Stimulated activated CD8-positive, alpha-beta memory T cell treated with anti-CD3 and anti-CD28 coated beads, Interleukin-4, amount 100 ng/mL, for 48 hours (primary cell): ENCODE data around the gene NUP133.
"Not testable (repeated sequence)": the region's sequence is repeated elsewhere in the genome, so short reads cannot be mapped to it uniquely, and the experiment has no call there.

Source experiments
- DNase-seq: peaks from one replicate; pipeline ENCODE4 v3.0.0-alpha.2; 2020

NUP133 gene

DNA sequence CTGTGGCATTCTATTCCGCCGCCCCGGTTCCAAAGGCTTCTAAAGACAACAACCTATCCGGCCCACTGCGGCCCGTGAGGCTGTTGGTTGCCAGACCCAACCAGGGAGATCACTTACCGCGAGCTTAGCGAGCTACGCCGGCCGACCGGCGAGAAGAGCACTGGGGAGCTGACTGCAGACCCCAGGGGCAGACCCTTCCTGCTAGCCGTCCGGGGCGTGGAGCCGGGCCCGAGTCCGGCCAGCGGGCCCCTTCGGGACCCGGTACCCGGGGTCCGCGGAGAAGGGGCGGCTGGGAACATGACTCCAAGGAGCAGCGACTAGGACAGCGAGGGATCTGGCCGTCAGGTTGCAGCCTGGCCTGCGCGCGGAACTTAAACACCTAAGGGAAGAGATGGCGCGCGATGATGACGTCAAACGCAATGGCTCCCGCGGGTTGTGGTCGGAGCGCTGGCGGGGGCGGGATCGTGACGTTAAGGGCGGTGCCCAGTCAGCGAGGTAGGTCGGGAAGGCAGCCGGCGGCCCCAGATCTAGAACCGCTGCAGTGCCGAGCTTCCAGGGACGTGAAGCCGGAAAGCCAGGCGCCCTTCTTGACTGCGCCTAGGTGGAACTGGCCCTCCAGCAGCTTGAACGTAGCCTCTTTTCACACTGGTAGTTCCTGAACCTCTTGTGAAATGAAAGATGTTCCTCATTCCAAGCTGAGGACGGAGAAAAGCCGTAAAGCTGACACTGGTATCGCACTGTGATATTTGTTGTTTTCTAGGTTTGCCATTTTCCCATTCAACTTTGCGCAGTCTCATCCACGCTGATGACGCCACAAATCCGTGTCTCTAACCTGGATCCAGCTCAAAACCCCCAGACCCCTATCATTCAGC is at the start of gene NUP133:
Gene NUP133, minus strand, starts transcription at position 391 of the 872 bp plus-strand sequence. Its CDS starts 92 bp downstream, at position 299.
- peak; percentile 100 for DNase-seq

DNA sequence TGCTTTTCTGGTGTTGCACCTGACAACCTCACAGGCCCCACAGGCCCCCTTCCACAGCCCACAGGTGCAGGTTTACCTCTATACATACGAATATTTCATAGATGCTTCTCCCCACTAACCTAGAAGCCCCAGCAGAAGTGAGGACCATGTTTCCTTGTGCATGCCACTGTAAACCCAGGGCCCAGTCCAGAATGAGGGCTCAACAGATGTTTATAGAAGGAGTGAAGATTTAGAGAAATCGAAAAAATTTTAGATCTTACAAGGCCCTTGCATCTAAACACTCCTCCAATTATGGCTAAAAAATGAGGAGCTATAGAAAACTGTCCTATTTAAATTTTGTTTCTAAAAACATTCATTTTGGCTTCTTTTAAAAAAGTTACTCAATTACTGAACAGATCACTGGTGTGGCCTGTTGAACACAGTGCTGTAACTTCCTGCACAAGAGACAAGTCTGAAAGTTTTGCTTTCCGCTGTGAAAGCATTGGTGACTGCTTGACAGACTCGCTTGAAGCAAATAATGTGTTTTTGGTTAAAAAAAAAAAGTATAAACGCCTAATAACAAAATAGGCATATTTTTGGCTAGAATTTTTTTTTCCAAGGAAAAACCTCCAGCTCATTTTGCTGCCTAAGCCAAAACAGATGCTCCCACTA is 49.2 kb upstream of the NUP133 start:
- no peak for DNase-seq

DNA sequence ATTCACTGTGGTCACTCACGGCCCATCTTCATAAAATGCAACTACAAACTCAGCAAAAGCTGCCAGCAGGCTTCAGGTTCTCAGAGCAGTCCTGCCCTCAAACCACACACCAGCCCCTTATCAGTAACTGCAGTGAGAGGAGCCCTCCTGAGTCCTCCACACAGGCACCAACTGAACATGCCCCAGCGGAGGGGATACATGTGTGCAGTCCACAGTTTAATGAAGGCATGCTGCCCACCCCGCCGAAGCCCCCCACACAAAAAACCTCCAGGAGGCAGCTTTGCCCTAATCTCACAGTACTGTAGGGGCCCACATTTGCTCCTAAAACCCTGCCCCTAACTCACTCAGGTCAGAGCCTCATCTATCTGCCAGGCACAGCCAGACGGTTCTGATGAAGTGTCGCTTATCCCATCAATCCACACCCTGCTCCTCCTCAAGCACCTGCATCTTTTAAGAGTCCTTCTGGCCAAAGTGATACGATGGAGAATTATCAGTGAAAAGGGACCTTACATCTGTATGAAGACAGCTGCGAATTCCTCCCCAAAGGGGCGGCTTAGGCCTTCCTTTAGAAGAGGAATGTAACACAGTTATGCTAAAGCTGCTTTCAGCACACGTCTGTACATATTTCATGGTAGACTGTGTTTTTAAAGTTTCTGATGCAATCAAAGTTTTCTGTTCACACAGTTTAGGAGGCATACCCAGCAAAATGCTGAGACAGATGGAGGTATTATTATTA is 46.9 kb upstream of the NUP133 start:
- no peak for DNase-seq

DNA sequence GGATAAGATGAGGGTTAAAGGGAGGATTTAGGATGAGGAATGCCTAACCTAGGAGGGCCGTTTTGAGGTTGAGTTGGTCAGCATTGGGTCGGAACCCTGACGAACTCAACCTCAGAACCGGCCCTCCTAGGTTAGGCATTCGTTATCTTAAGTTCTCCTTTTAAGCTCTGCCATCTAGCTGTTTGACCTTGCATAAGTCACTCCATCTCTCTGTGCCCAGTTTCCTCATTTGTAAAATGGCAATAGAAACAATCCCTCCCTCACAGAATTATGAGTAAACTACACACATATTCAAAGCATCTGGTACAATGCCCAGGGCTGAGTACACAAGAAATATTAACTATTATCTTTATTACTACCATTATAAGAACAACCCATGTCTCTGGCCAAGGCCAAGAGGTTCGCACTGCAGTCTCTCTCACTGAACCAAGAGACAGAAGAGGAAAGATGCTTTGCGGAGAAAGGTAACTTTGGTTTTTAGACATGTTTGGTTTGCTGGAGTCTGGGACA is 45.5 kb upstream of the NUP133 start:
- no peak for DNase-seq

DNA sequence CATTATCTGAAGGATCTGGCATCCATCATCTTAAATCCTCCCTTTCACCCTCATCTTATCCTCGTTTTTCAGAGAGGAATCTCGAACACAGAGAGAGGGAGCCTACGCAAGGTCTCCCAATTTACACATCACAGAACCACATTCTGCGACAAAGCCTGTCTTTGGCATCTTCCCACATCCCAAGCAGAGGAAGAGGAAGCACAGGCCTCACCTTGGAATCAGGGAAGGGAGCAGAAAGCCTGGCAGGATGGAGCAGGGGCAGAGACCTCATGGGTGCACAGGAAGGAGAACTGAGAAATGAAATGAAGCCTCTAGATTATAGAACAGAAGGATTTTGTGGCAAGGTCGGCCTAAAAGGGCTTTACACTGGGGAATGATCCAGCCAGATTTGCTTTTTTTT is 44.6 kb upstream of the NUP133 start:
- DNase-seq: no peak

DNA sequence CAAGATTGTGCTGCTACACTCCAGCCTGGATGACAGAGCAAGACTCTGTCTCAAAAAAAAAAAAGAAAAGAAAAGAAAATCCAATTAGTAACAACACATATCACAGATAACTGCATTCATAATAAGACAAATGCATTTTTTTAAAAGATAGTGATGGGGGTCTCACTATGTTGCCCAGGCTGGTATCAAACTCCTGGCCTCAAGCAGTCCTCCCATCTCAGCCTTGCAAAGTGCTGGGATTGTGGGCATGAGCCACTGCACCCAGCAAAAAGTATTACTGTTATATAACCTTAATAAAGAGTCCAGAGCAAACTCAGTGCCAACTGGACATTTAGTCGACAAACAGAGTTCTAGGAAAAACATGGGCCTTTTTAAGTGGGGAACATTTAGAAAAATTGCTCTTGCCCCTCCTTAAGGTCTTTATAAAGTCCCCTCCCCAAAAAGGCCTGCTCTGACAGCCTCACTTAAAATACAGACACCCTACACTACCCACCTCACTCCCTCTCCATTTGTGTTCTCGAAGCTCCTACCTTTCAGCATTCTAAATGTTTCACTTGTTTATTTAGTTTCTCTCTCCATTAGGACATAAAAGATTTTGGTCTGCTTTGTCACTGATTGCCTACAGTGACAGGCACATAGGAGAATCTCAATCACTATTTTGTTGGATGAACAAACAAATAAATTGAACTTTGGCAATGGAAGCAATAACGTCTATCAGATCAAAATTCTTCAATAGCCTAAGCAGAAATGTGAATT is 42.8 kb upstream of the NUP133 start:
- no peak for DNase-seq

DNA sequence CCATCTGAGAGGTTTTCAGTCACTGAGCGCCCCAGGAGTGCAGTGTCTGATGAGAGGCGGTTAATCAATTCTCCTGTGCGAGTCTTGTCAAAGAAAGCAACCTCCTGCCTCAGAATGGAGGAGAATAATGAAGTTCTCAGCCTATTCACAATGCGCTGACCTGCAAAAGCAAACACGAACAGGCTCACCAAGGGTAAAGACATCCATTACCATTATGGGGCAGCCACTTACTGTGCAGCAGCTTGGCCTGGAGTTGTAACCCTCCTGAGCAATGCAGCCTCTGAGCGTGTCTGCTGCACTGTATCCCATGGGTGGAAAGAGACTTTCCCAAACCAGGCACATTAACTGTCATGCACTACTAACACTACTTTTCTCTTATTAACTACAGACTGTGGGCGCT is 39.4 kb upstream of the NUP133 start:
- no peak for DNase-seq

DNA sequence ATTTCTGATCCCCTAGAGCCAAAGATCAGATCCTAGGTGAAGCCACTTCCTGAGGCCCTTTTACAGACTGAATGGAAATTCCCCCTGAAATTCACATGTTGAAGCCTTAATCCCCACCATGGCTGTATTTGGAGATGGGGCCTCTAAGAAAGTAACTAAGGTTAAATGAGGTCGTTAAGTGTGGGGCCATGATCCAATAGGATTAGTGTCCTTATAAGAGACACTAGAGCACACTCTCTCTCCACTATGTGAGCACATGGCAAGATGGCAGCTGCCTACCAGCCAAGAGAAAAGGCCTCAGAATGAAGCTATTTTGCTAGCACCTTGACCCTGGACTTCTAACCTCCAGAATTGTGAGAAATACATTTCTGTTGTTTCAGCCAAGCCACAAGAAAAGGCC is 36.4 kb upstream of the NUP133 start:
- DNase-seq: no peak

DNA sequence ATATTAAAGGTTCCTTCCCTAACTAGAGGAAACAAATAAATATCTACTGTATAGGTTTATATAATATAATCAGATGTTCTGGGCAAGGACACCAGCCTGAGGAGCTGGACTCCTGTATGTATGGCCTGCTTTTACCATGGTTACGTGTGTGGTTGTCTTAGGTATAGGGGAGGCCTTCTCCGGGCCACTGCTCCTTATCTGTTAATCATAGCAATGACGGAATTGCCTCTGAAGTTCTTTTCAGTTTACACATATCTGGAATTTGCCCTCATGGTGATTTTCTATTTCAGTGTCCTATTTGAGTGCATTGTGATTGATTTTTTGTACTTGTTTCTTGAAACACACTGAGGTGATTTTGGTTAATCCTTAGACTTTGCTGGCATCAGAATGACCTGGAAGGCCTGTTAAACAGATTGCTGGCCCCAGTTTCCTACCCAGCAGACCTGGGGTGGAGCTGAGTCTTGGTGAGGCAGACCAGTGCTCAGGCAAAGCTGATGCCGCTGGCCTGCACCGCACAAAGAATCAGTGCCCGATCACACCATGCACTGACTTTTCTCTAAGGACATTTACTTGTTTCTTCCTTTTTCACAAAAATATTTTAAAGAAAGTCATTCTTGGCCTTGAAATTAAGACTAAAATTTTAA is 31.8 kb upstream of the NUP133 start:
- DNase-seq: no peak

DNA sequence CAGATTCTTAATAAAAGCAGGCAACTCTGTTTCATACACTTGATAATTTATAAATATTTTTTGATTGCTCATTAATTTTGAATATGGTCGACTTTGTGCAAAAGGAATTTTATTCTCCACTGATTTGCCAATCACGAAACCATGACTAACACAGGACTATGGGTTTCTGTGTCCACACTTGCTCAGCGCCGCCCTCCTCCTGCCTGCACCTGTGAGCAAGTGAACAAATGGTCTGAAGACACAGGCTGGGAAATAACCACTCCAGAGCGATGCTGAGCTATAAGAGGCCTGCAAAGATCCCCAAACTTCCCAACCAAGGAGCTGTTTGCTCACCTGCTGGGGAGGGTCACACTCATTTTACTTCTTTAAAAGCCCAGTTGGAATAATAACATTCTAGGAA is 30.8 kb upstream of the NUP133 start:
- no peak for DNase-seq

DNA sequence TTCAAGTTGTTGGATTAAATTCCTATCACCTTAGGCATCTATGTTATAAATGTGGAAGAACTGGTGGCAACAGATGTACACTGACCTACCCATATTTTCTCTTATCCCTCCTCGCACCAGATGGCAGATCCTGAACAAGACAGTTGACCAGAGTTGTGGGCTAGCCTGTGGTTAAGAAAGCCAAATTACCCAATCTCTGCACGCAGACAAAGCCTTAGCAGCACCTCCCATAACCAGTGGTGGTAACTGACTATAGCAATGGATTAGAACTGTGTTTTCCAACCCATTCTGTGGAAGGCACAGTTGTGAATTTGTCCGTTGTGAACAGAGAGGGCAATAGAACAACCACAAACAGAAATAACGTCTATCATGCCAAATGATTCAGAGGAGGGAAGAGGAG is 29.8 kb upstream of the NUP133 start:
- DNase-seq: no peak

DNA sequence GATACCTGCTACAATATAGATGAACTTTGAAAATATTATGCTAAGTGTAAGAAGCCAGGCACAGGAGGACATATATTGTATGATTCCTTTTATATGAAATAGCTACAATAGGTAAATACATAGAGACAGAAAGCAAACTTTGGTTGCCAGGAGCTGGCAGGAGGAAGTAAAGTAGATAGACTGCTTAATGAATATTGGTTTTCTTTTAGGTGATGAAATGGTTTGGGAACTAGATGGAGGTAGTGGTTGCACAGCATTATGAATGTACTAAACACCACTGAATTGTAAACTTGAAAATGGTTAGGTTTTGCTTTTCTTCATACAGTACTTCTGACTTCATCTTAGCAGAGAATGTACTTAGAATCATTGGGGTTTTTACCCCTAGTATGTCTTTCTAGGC is 28.8 kb upstream of the NUP133 start:
- no peak for DNase-seq

DNA sequence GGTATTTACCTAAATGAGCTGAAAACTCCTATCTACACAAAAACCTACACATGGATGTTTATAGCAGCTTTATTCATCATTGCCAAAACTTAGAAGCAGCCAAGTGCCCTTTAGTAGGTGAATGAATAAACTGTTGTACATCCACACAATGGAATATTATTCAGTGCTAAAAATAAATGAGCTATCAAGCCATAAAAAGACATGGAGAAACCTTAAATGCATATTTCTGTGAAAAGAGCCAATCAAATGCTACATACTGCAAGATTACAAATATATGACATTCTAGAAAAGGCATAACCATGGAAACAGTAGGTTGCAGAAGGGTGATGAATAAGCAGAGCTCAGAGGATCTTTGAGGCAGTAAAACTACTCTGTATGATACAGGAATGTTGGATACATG is 27.1 kb upstream of the NUP133 start:
- no peak for DNase-seq

DNA sequence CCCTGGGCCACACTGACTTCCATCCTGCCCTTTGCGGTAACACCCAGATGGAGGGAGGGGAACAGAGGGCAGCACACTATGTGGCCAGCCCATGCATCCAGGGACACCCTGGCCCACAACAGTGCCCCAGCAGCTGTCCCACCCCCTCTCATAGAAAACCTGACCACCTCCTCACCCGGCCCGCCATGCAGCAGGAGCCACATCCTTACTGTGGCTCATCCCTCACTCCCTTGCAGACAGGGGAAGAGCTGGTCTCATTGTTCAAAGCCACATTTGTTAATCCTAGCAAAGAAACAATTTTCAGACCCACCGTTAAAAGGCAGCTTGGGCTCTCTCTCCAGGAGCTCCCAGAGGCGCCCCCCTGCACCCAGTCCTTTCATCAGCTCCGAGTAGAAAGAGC is 23.2 kb upstream of the NUP133 start:
- DNase-seq: no peak

DNA sequence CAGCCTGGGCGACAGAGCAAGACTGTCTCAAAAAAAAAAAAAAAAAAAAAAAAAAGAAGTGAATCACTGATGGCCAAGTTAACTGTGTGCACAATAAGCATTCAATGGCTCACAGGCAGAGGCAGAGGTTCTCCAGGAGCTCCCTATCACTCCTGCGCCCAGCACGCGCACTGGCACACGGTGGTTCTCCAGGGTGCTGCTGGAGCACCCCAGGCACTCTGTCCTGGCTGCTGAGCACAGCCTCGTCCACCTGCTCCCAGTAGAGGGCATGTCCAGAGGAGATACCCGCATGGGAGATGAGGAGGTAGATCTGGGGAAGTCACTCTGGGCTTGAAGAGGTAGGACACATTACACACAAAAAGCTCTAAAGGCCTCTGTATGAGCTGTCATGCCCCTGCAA is 21.5 kb upstream of the NUP133 start:
- DNase-seq: no peak

DNA sequence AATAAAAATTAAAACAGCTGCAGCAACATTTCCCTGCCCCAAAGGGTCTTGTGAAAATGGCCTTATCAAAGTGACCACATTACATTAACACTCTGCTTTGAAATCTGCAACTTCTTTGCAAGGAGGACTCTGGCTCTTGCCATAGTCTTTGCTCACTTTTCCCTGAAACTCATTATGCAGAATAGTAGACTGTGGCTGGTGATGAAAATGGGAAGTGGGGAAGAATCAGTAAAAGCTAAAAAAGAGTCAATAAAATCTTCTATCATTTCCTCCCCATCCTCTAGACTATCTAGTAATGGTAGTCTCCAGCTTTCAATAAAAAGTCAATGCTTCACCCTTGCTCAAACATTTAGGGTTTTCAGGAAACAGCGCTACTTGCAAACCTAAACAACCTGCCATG is 18.6 kb upstream of the NUP133 start:
- DNase-seq: no peak

DNA sequence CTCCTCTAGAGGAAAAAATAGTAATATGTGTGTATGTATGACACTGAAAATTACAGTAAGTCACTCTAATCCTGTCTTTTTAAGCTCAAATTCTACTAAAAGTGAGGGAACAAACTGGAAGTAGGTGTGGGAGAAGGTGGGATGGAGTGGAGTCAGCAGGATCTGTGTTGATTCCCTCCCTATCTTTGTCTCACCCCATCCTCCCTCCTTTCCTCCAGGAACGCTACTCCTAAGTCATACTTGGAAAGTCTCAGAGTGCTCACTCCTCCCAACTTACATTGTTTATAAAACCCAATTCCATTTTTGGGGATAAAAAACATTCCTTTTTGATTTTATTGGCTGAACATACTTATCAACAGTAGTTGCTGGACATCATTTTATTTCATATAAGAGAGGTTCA is 14.9 kb upstream of the NUP133 start:
- DNase-seq: no peak

DNA sequence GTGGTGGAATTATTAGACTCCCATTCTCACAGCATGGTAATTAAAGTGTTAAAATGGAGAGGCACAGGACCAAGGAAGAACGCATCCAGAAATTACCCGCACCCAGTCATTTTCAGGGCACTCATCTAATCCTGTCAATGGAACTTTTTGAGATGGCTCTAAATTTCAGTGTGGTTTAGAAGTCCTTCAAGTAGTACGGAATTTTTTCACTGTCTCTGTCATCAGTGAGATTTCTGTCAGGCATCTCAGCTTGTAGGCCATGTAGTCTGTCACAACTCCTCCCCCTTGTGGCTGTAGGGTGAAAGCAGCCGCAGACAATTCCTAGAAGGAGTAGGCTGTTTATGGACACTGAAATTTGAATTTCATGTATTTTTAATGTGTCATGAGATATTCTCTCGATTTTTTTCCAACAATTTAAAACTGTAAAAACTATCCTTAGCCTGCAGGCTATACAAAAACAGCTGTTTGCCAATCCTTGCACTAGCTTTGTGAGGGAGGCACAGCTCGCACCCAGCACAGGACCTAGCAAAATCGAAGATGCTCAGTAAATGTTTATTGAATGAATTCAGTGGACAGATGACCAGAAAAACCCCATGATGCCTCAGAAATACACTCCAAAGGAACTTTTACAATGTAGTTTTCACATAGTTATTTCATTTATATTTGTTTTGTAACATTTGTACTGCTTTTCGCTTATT is 6.6 kb upstream of the NUP133 start:
- DNase-seq: peak; percentile 51

DNA sequence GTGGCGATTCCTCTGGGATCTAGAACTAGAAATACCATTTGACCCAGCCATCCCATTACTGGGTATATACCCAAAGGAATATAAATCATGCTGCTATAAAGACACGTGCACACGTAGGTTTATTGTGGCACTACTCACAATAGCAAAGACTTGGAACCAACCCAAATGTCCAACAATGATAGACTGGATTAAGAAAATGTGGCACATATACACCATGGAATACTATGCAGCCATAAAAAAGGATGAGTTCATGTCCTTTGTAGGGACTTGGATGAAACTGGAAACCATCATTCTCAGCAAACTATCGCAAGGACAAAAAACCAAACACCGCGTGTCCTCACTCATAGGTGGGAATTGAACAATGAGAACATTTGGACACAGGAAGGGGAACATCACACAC is 3.5 kb upstream of the NUP133 start:
- not testable (repeated sequence) for DNase-seq

DNA sequence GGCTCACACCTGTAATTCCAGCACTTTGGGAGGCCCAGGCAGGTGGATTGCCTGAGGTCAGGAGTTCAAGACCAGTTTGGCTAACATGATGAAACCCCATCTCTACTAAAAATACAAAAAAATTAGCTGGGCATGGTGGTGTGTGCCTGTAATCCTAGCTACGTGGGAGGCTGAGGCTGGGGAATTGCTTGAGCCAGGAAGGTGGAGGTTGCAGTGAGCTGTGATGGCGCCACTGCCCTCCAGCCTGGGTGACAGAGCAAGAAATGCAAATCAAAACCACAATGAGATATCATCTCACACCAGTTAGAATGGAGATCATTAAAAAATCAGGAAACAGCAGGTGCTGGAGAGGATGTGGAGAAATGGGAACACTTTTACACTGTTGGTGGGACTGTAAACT is 3.1 kb upstream of the NUP133 start:
- not testable (repeated sequence) for DNase-seq

DNA sequence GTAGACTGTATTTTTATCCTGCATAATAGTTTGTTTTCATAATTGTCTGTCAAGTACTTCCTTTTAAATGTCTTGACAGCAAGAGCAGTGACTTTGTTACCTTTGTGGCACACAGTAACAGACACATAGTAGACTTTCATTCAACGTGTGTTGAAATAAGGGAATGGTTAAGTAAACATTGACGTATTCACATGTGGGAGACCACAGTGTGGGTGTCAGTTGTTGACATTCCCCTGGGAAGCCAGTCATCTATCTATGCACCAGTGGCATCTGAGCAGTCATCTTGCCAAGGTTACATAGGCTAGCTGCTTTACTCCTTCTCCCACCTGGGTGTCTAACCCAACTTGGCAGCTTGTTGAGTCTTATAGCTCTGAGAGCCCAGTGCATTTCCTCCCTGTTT is 1.4 kb upstream of the NUP133 start:
- DNase-seq: no peak
